GM19467 (cell line): ENCODE measurements around the gene IQGAP1.

Experiments
- ATAC-seq: cut with Tn5 transposase; IDR thresholded peaks from one replicate; pipeline ENCODE4 v1.9.1; 2021; ENCODE audit warnings: mild to moderate bottlenecking, moderate library complexity; ENCODE audit not compliant: unreplicated experiment

IQGAP1 gene

GRCh38 chr15:90432253-90432652, 44.2 kb downstream of the IQGAP1 start:
- ATAC-seq: no peak

- no peak for ATAC-seq
These were observed 47.8 kb downstream of the IQGAP1 start for GRCh38 chr15:90435652-90436337.

GRCh38 chr15:90436952-90437351, 48.9 kb downstream of the IQGAP1 start:
- ATAC-seq: no peak

GRCh38 chr15:90437516-90437915, 49.5 kb downstream of the IQGAP1 start:
- ATAC-seq: no peak

- ATAC-seq: no peak
These were observed 51.9 kb downstream of the IQGAP1 start for GRCh38 chr15:90439946-90440345.

- no peak for ATAC-seq
These were observed 53.0 kb downstream of the IQGAP1 start for GRCh38 chr15:90441027-90441426.

- ATAC-seq: no peak
These were observed 54.4 kb downstream of the IQGAP1 start for GRCh38 chr15:90442423-90442822.

GRCh38 chr15:90449206-90449735, 61.2 kb downstream of the IQGAP1 start:
- no peak for ATAC-seq

GRCh38 chr15:90451053-90451850, 63.2 kb downstream of the IQGAP1 start:
- ATAC-seq: no peak

- no peak for ATAC-seq
These were observed 68.2 kb downstream of the IQGAP1 start for GRCh38 chr15:90456236-90456635.

- no peak for ATAC-seq
These were observed 70.0 kb downstream of the IQGAP1 start for GRCh38 chr15:90458061-90458460.

GRCh38 chr15:90459368-90459767, 71.3 kb downstream of the IQGAP1 start:
- ATAC-seq: no peak

GRCh38 chr15:90460142-90460824, 72.2 kb downstream of the IQGAP1 start:
- no peak for ATAC-seq

GRCh38 chr15:90463381-90463780, 75.3 kb downstream of the IQGAP1 start:
- ATAC-seq: no peak

GRCh38 chr15:90465140-90465929, 77.3 kb downstream of the IQGAP1 start:
- no peak for ATAC-seq

GRCh38 chr15:90465930-90466567, 78.0 kb downstream of the IQGAP1 start:
- ATAC-seq: no peak

GRCh38 chr15:90469723-90470122, 81.7 kb downstream of the IQGAP1 start:
- ATAC-seq: no peak

GRCh38 chr15:90470453-90470852, 82.4 kb downstream of the IQGAP1 start:
- ATAC-seq: no peak

GRCh38 chr15:90471126-90471525, 83.1 kb downstream of the IQGAP1 start:
- no peak for ATAC-seq

- no peak for ATAC-seq
These were observed 83.7 kb downstream of the IQGAP1 start for GRCh38 chr15:90471769-90472168.
